Vagina (tissue), 2 donors: Measurements from ENCODE around the gene SH3GL2. TPM values are rescaled to one million over a fixed set of nuclear protein-coding genes. Genes with fewer than 3 reads are reported as not detected.

ENCODE experiments used
- DNase-seq, 2 donors: peaks; one replicate each; pipeline ENCODE4 v3.0.0-alpha.2; 2017; ENCODE audit errors: extremely low spot score in 2 of 2
- H3K27ac ChIP-seq: fragments of 200-600 bp; sonication (generic); one replicate; pipeline ENCODE4 v1.5.1; 2019
- H3K27me3 ChIP-seq: fragments of 200-600 bp; sonication (generic); one replicate; pipeline ENCODE4 v1.5.1; 2019
- H3K36me3 ChIP-seq, 2 donors: fragments of 200-600 bp; sonication (generic); one replicate each; pipeline ENCODE4 v1.5.1; 2017 to 2019
- H3K4me1 ChIP-seq: fragments of 200-600 bp; sonication (generic); one replicate; pipeline ENCODE4 v1.5.1; 2019
- H3K4me3 ChIP-seq, 2 donors: fragments of 200-600 bp; sonication (generic); 1 replicate in 1 of 2; 2 replicates in 1 of 2; pipeline ENCODE4 v1.5.1; 2016 to 2019
- H3K9me3 ChIP-seq: fragments of 200-600 bp; sonication (generic); one replicate; pipeline ENCODE4 v1.5.1; 2019
- CTCF ChIP-seq, 3 experiments: fragments of 450-650 bp in 2 of 3; fragments of 200-600 bp in 1 of 3; sonication (generic) in 1 of 3; IDR thresholded peaks; one replicate each; pipeline ENCODE4 v1.5.1; 2017 to 2019; ENCODE audit warnings: antibody characterized with exemption in 3 of 3, mild to moderate bottlenecking in 2 of 3, moderate library complexity in 2 of 3
- POLR2A ChIP-seq, 2 donors: fragments of 450-650 bp; IDR thresholded peaks; one replicate each; pipeline ENCODE4 v1.6.1; 2017; ENCODE audit warnings: antibody characterized with exemption in 2 of 2, mild to moderate bottlenecking in 2 of 2, moderate library complexity in 2 of 2
- POLR2AphosphoS5 ChIP-seq, 2 donors: sonication (generic); formaldehyde crosslinking; IDR thresholded peaks; one replicate each; pipeline ENCODE4 v1.9.0; 2017; ENCODE audit warnings: antibody characterized with exemption in 2 of 2, mild to moderate bottlenecking in 2 of 2, low read depth in 1 of 2; ENCODE audit not compliant: insufficient read depth in 1 of 2
- intact Hi-C: fragments of 100-400 bp; cut with DNase I; formaldehyde crosslinking; loops from one replicate; pipeline ENCODE4 v1.15.1; 2023
- total RNA-seq: library from RNA; depleted of rRNA; stranded (reverse); fragments of >200 nt; gene quantifications from one replicate; pipeline ENCODE4 v1.2.3, GENCODE V29; 2016

Gene SH3GL2
- total RNA-seq, 1 donor from 2014 or later = not detected

- TF ChIP-seq POLR2AphosphoS5 (IDR thresholded peaks at IDR 0.05; ENCODE audit: insufficient read depth in 1 of 2, low read depth in 1 of 2) (no peak), POLR2A (IDR thresholded peaks at IDR 0.05) (no peak), CTCF (IDR thresholded peaks at IDR 0.05) (no peak)
- no peak overlapping the region for H3K27ac ChIP-seq
- H3K9me3 ChIP-seq = no peaks in the 10 kb centered on the region
- intact Hi-C loops = no loop called here
- no peaks in the 10 kb centered on the region for H3K36me3 ChIP-seq
- no peaks in the 10 kb centered on the region for H3K4me1 ChIP-seq
- no peak for DNase-seq
- H3K27me3 ChIP-seq = no peaks in the 10 kb centered on the region
- no peak overlapping the region for H3K4me3 ChIP-seq
Observed at GRCh38 chr9:17660158-17660557, 81.3 kb downstream of the SH3GL2 start.

DNA sequence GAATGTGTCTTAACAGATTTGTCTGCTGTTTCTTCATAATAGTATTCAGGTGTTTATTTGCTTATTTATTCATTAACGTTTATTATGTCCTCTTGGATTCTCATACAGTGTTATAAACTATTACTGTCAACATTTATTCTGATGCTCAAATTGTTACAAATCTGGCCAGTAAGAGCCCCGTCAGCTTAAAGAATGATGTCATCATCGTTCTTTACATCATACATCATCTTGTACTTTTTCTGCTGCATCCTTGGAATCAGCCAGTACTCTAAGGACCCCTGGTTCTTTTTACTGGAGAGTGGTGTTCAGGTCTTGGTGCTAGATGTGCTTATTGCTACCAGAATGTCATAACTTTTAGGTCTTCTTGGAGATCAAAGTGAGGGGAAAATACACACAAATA is 86.6 kb downstream of the SH3GL2 start:
- H3K4me1 ChIP-seq = no peaks in the 10 kb centered on the region
- DNase-seq = no peak
- intact Hi-C loops = no loop called here
- no peaks in the 10 kb centered on the region for H3K27me3 ChIP-seq
- H3K36me3 ChIP-seq = no peaks in the 10 kb centered on the region
- TF ChIP-seq POLR2AphosphoS5 (IDR thresholded peaks at IDR 0.05; ENCODE audit: insufficient read depth in 1 of 2, low read depth in 1 of 2) (no peak), CTCF (IDR thresholded peaks at IDR 0.05) (no peak), POLR2A (IDR thresholded peaks at IDR 0.05) (no peak)
- H3K27ac ChIP-seq = no peak overlapping the region
- no peaks in the 10 kb centered on the region for H3K9me3 ChIP-seq
- H3K4me3 ChIP-seq = no peak overlapping the region

DNA sequence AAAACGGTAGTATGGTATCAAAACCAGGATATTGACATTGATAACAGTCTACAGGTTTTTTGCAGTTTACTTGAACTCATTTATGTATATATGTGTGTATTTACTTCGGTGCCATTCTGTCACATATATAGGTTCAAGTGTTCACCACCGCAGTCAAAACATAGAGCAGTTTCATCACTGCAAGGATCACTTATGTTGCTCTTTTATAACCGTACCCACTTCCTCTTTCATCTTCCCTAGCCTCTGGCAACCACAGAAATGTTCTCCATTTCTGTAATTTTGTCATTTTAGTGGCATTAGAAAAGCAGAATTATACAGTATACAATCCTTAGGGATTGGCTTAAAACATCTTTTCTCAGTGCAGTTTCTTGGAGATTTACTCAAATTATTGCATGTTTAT is 90.3 kb downstream of the SH3GL2 start:
- Histone ChIP-seq H3K27ac (no peak overlapping the region), H3K9me3 (no peaks in the 10 kb centered on the region), H3K4me1 (no peaks in the 10 kb centered on the region), H3K27me3 (no peaks in the 10 kb centered on the region), H3K4me3 (no peak overlapping the region), H3K36me3 (no peaks in the 10 kb centered on the region)
- TF ChIP-seq POLR2A (IDR thresholded peaks at IDR 0.05) (no peak), POLR2AphosphoS5 (IDR thresholded peaks at IDR 0.05; ENCODE audit: insufficient read depth in 1 of 2, low read depth in 1 of 2) (no peak), CTCF (IDR thresholded peaks at IDR 0.05) (no peak)
- intact Hi-C loops = no loop called here
- DNase-seq = no peak

DNA sequence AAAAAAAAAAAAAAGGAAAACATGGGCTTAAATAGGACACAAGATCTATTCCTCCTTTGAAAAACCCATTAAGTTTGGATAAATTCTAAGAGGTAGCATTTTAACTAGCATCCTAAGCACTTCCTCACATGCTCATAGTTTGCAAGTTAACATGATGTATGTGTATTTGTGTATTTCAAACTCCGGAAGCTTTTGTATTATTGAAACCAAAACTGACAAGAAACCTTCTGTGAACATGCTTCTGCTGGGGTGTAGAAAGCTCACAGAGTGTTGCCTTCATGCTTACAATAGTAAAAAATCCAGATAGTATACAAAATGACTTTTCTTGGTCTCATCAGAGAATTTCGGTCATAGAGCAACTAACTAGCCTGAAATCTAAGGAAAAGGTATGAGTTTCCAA is 103.8 kb downstream of the SH3GL2 start:
- no peak for TF ChIP-seq POLR2A (IDR thresholded peaks at IDR 0.05)
- no peak for TF ChIP-seq CTCF (IDR thresholded peaks at IDR 0.05)
- TF ChIP-seq POLR2AphosphoS5 (IDR thresholded peaks at IDR 0.05; ENCODE audit: insufficient read depth in 1 of 2, low read depth in 1 of 2) = no peak
- intact Hi-C loops = no loop called here
- Histone ChIP-seq H3K27me3 (no peaks in the 10 kb centered on the region), H3K4me1 (no peaks in the 10 kb centered on the region), H3K9me3 (no peaks in the 10 kb centered on the region), H3K4me3 (no peak overlapping the region), H3K36me3 (no peaks in the 10 kb centered on the region), H3K27ac (no peak overlapping the region)
- no peak for DNase-seq

- no peaks in the 10 kb centered on the region for H3K36me3 ChIP-seq
- TF ChIP-seq CTCF (IDR thresholded peaks at IDR 0.05) (no peak), POLR2A (IDR thresholded peaks at IDR 0.05) (no peak), POLR2AphosphoS5 (IDR thresholded peaks at IDR 0.05; ENCODE audit: insufficient read depth in 1 of 2, low read depth in 1 of 2) (no peak)
- no peaks in the 10 kb centered on the region for H3K4me1 ChIP-seq
- intact Hi-C loops = no loop called here
- no peak for DNase-seq
- no peak overlapping the region for H3K4me3 ChIP-seq
- no peaks in the 10 kb centered on the region for H3K27me3 ChIP-seq
- no peaks in the 10 kb centered on the region for H3K9me3 ChIP-seq
- no peak overlapping the region for H3K27ac ChIP-seq
Observed at GRCh38 chr9:17688834-17689233, 110.0 kb downstream of the SH3GL2 start.
